HUES6 (cell line): ENCODE data around the gene SLC38A11.

Source experiments
- H3K27ac ChIP-seq: 2 replicates; pipeline ENCODE4 v1.7.0; 2013; ENCODE audit warnings: low read depth, mild to moderate bottlenecking, low read length, inconsistent platforms
- H3K27me3 ChIP-seq: 2 replicates; pipeline ENCODE4 v1.6.1; 2013; ENCODE audit warnings: low read length; ENCODE audit not compliant: control insufficient read depth, insufficient read depth
- H3K36me3 ChIP-seq: 2 replicates; pipeline ENCODE4 v1.6.1; 2013; ENCODE audit warnings: low read length; ENCODE audit not compliant: control insufficient read depth, insufficient read depth
- H3K4me1 ChIP-seq: 2 replicates; pipeline ENCODE4 v1.6.1; 2013; ENCODE audit warnings: low read length; ENCODE audit not compliant: control insufficient read depth, insufficient read depth
- H3K4me3 ChIP-seq: 2 replicates; pipeline ENCODE4 v1.5.1; 2013; ENCODE audit warnings: low read depth, low read length
- H3K9ac ChIP-seq: one replicate; pipeline ENCODE4 v1.6.1; 2013; ENCODE audit warnings: mild to moderate bottlenecking, low read length
- H3K9me3 ChIP-seq: 2 replicates; pipeline ENCODE4 v1.6.1; 2013; ENCODE audit warnings: low read depth, low read length; ENCODE audit not compliant: control insufficient read depth, insufficient read depth

The SLC38A11 gene

DNA sequence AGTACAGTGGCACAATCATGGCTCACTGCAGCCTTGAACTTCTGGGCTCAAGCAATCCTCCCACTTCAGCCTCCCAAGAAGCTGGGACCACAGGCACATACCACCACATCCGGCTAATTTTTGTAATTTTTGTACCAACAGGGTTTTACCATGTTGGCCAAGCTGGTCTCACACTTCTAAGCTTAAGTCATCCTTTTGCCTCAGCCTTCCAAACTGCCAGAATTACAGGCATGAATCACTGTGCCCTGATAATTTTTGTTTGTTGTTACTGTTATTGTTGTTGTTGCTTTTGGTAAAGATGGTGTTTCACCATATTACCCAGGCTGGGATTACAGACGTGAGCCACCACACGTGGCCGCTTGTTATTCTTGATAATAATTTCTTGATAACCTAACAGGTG, 103.2 kb downstream of the SLC38A11 start:
- Histone ChIP-seq H3K36me3 (no peaks in the 10 kb centered on the region), H3K4me3 (no peak overlapping the region), H3K27me3 (no peaks in the 10 kb centered on the region), H3K9me3 (no peaks in the 10 kb centered on the region), H3K27ac (no peak overlapping the region), H3K4me1 (no peaks in the 10 kb centered on the region), H3K9ac (no peak overlapping the region)

DNA sequence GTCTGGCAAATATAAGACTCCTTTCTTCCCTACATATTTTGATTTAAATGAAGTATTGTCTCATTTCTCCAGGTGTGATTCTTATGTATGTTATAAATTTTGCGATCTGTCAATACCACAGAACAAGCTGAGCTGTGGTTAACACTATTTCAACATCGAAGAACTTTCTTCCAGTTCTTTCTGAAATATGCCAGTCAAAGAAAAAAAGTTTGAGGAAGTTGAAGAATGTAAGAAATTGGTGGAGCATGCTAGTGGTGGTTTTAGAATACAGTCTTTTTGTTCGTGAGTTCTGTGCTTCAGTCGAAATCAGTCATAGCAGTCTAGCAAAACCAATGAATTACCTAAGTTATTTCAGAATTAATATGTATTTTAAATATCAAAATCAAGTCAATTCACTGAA, 105.1 kb downstream of the SLC38A11 start:
- no peaks in the 10 kb centered on the region for H3K9me3 ChIP-seq
- no peaks in the 10 kb centered on the region for H3K36me3 ChIP-seq
- no peak overlapping the region for H3K9ac ChIP-seq
- H3K27ac ChIP-seq, result no peak overlapping the region
- H3K27me3 ChIP-seq, result no peaks in the 10 kb centered on the region
- H3K4me1 ChIP-seq, result no peaks in the 10 kb centered on the region
- no peak overlapping the region for H3K4me3 ChIP-seq

DNA sequence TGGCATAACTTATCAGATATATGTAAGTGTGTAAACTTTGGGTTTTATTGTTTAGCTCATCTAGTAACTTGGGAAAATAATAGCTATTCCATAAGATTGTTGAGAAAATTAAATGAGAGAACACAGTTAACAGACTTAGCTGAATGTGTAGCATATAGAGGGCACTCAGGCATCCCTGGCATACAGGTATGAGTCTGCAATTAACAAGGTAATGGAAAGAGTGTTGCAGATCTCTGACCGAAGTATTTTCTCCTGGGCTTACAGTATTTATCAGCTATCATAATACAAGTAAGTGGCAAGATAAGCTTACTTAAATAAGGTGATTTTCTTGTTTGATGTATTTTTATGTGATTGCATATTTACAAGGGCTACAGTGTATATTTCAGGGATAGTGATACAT, 105.8 kb downstream of the SLC38A11 start:
- Histone ChIP-seq H3K9me3 (no peaks in the 10 kb centered on the region), H3K36me3 (no peaks in the 10 kb centered on the region), H3K4me1 (no peaks in the 10 kb centered on the region), H3K27me3 (no peaks in the 10 kb centered on the region), H3K27ac (no peak overlapping the region), H3K9ac (no peak overlapping the region), H3K4me3 (no peak overlapping the region)

DNA sequence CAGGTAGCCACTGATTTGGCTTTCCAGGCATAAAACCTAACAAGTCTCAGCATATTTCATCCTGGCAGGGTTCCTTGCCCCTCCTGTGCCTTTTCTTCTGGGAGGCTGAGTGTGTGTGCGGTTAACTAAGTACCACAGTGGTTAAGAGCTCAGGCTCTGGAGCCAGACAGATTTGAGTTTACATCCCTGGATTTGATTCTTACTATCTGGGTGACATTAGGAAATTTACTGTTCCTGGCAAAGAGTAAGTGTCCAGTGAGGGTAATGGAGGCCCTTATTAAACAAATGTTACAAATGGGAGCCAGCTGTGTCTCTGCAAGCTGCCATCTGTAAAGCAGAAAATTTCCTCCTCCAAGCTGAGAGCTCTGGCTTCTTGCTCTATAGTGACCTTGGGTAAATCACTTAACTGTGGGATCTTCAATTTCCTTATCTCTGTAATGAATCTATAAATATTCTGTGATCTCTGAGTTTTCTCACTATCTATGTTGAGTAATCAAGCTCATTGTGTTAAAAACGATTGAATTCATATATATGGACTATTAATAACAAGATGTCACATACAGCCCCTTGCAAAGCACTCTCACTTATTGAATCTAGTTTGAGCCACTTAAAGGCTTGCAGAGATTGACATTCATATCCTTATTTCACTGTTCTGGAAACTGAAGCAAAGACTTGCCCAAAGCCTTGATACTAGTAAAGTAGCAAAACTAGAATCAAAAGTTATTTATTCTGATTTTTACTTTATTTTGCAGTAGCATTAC, 107.2 kb downstream of the SLC38A11 start:
- Histone ChIP-seq H3K4me1 (peaks cover 4% of the 10 kb centered on the region; the same call in 1 of the 2 replicates), H3K36me3 (no peaks in the 10 kb centered on the region), H3K27me3 (no peaks in the 10 kb centered on the region), H3K9ac (no peak overlapping the region), H3K9me3 (no peaks in the 10 kb centered on the region), H3K27ac (no peak overlapping the region), H3K4me3 (no peak overlapping the region)

DNA sequence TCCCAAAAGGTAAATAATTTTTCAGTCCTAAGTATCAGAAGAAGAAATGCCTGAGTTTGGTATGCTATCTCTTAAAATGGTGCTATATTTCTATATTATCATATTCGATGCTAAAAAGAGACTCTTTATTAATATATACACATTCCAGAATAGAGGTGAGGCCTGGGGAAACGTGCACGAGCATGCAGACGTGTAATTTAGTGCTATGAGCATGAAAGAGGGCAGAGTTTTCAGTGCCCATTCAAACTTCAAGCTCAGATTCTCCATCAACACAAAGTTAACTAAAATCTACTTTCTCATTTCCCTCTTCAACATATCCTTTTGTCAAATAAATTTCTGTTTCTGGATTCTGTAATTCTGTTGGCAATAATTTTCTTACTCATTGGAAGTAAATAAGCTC, 108.0 kb downstream of the SLC38A11 start:
- no peaks in the 10 kb centered on the region for H3K36me3 ChIP-seq
- peaks cover 4% of the 10 kb centered on the region; the same call in 1 of the 2 replicates for H3K4me1 ChIP-seq
- no peak overlapping the region for H3K4me3 ChIP-seq
- no peaks in the 10 kb centered on the region for H3K27me3 ChIP-seq
- no peak overlapping the region for H3K27ac ChIP-seq
- no peak overlapping the region for H3K9ac ChIP-seq
- no peaks in the 10 kb centered on the region for H3K9me3 ChIP-seq

DNA sequence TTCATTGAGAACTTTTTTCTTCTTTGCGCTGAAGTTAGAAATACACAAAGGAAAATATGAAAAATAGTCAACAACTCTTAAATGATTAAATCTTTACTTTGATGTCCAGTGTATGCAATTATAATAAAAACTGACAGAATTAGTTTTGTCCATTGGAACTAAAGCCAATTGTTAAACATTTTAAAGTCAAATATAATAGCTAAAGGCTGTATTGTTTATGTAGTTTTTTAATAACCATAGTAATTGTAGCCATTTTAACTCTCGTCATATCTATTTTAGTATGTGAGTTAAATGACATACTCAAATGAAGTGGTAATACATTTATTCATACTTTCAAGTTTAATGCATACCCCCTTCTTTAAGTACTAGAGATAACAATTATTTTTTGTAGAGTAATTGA, 109.0 kb downstream of the SLC38A11 start:
- Histone ChIP-seq H3K36me3 (no peaks in the 10 kb centered on the region), H3K27ac (no peak overlapping the region), H3K4me1 (peaks cover 4% of the 10 kb centered on the region; the same call in 1 of the 2 replicates), H3K9ac (no peak overlapping the region), H3K27me3 (no peaks in the 10 kb centered on the region), H3K9me3 (no peaks in the 10 kb centered on the region), H3K4me3 (no peak overlapping the region)
